Smooth muscle cell (in vitro differentiated cells): Measurements from ENCODE around the gene SERTAD2. TPM values are rescaled to one million over a fixed set of nuclear protein-coding genes. Genes with fewer than 3 reads are reported as not detected.

Source experiments
- DNase-seq: peaks from one replicate; lab custom pipeline; 2025; ENCODE audit not compliant: unreplicated experiment; lab: John Stamatoyannopoulos, UW
- H2AFZ ChIP-seq: fragments of 200-600 bp; sonication (generic); 2 replicates; pipeline ENCODE4 v1.6.0; 2016; ENCODE audit warnings: antibody characterized with exemption, low read depth, mild to moderate bottlenecking
- H3F3A ChIP-seq: fragments of 200-600 bp; sonication (generic); 2 replicates; pipeline ENCODE4 v1.6.0; 2017; ENCODE audit warnings: antibody characterized with exemption, low read depth
- H3K27ac ChIP-seq: fragments of 200-600 bp; sonication (generic); 2 replicates; pipeline ENCODE4 v1.5.1; 2016; ENCODE audit warnings: low read depth, mild to moderate bottlenecking
- H3K27me3 ChIP-seq: fragments of 200-600 bp; sonication (generic); 2 replicates; pipeline ENCODE4 v1.6.1; 2016; ENCODE audit warnings: low read depth, mild to moderate bottlenecking
- H3K36me3 ChIP-seq: fragments of 200-600 bp; sonication (generic); 2 replicates; pipeline ENCODE4 v1.5.1; 2016; ENCODE audit warnings: low read depth
- H3K4me1 ChIP-seq: fragments of 200-600 bp; sonication (generic); 2 replicates; pipeline ENCODE4 v1.5.1; 2016; ENCODE audit warnings: low read depth
- H3K4me2 ChIP-seq: fragments of 200-600 bp; sonication (generic); 2 replicates; pipeline ENCODE4 v1.6.0; 2016; ENCODE audit warnings: mild to moderate bottlenecking
- H3K4me3 ChIP-seq: fragments of 200-600 bp; sonication (generic); 2 replicates; pipeline ENCODE4 v1.5.1; 2016; ENCODE audit warnings: mild to moderate bottlenecking
- H3K79me2 ChIP-seq: fragments of 200-600 bp; sonication (generic); 2 replicates; pipeline ENCODE4 v1.6.0; 2016; ENCODE audit warnings: low read depth, mild to moderate bottlenecking
- H3K9ac ChIP-seq: fragments of 200-600 bp; sonication (generic); 2 replicates; pipeline ENCODE4 v1.6.0; 2016; ENCODE audit warnings: low read depth
- H3K9me3 ChIP-seq: fragments of 200-600 bp; sonication (generic); replicated peaks from 2 replicates; pipeline ENCODE4 v1.5.1; 2016; ENCODE audit warnings: low read depth
- H4K20me1 ChIP-seq: fragments of 200-600 bp; sonication (generic); 2 replicates; pipeline ENCODE4 v1.6.0; 2016; ENCODE audit warnings: low read depth
- WGBS: methylation state at CpG from one replicate; pipeline ENCODE4 v1.1.7; 2016; ENCODE audit warnings: low lambda C conversion rate; 5-methylcytosine and 5-hydroxymethylcytosine counted together
- polyA plus RNA-seq: library from polyadenylated mRNA; unstranded; fragments of >200 nt; fragmentation: Nextera tagmentation; extraction: Ambion mirVana; gene quantifications from 2 replicates; pipeline ENCODE4 v1.2.1, GENCODE V29; 2016
- total RNA-seq: library from RNA; depleted of rRNA; stranded (reverse); fragments of >200 nt; gene quantifications from 2 replicates; pipeline ENCODE4 v1.2.3, GENCODE V29; 2014
- TF ChIP-seq, protein P1 (sequence below): fragments of 200-600 bp; sonication (generic); IDR thresholded peaks from 2 replicates; pipeline ENCODE4 v1.5.1; 2017; ENCODE audit warnings: borderline replicate concordance, mild to moderate bottlenecking, antibody characterized with exemption; ENCODE audit not compliant: insufficient read depth, poor library complexity, severe bottlenecking

Gene SERTAD2
- total and polyA plus RNA-seq, 2 experiments from 2014 or later: 14.2 to 23.2 TPM

DNA sequence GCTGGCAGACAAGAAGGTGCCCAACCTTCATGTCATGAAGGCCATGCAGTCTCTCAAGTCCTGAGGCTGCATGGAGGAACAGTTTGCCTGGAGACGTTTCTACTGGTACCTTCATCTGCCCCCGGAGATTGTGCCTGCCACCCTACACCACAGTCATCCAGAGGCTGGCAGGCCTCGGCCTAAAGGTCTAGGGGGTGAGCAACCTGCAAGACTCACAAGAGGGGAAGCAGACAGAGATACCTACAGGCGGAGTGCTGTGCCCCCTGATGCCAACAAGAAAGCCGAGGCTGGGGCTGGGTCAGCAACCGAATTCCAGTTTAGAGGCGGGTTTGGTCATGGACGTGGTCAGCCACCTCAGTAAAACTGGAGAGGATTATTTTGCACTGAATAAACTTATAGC lies 12.0 kb upstream of the SERTAD2 start:
- Histone ChIP-seq H3K4me3 (no peak overlapping the region), H4K20me1 (no peaks in the 10 kb centered on the region), H3F3A (no peaks in the 10 kb centered on the region), H3K27me3 (no peaks in the 10 kb centered on the region), H3K4me1 (no peaks in the 10 kb centered on the region), H3K36me3 (no peaks in the 10 kb centered on the region), H3K4me2 (no peak overlapping the region), H3K9me3 (no peaks in the 10 kb centered on the region), H3K9ac (no peak overlapping the region), H3K27ac (no peak overlapping the region), H2AFZ (no peak overlapping the region), H3K79me2 (peaks cover 4% of the 10 kb centered on the region)
- 94% methylated on average over 8 of the region's 8 CpGs for WGBS
- TF ChIP-seq, protein P1, sequence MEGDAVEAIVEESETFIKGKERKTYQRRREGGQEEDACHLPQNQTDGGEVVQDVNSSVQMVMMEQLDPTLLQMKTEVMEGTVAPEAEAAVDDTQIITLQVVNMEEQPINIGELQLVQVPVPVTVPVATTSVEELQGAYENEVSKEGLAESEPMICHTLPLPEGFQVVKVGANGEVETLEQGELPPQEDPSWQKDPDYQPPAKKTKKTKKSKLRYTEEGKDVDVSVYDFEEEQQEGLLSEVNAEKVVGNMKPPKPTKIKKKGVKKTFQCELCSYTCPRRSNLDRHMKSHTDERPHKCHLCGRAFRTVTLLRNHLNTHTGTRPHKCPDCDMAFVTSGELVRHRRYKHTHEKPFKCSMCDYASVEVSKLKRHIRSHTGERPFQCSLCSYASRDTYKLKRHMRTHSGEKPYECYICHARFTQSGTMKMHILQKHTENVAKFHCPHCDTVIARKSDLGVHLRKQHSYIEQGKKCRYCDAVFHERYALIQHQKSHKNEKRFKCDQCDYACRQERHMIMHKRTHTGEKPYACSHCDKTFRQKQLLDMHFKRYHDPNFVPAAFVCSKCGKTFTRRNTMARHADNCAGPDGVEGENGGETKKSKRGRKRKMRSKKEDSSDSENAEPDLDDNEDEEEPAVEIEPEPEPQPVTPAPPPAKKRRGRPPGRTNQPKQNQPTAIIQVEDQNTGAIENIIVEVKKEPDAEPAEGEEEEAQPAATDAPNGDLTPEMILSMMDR: no peak
- no peak for DNase-seq

DNA sequence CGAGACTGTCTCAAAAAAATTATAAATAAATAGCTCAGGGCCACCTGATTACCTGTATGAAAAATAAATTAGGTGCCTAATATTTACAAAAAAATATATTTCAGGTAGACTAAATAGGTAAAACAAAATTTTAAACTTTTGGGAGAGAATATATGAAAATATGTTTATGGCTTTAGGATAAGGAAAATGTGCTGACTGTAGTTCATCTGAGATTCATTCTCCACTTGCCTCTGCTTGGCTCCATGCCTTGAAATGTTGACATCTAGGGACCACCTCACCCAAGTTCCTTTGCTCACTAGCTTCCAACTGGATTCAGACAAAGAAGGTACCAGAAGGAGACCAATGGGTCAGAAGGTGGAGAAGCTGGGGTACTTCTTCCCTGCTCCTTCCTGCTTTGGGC lies 9.7 kb upstream of the SERTAD2 start:
- no peak for DNase-seq
- H3K9me3 ChIP-seq: no peaks in the 10 kb centered on the region
- H3K4me2 ChIP-seq: no peak overlapping the region
- no peaks in the 10 kb centered on the region for H3K36me3 ChIP-seq
- no peak overlapping the region for H3K4me3 ChIP-seq
- H3K27ac ChIP-seq: no peak overlapping the region
- H3K4me1 ChIP-seq: no peaks in the 10 kb centered on the region
- no peaks in the 10 kb centered on the region for H3K27me3 ChIP-seq
- peaks cover 4% of the 10 kb centered on the region for H3K79me2 ChIP-seq
- H2AFZ ChIP-seq: no peak overlapping the region
- no peaks in the 10 kb centered on the region for H3F3A ChIP-seq
- H4K20me1 ChIP-seq: no peaks in the 10 kb centered on the region
- TF ChIP-seq, protein P1: no peak
- 100% methylated on average over 1 of the region's 1 CpG for WGBS
- H3K9ac ChIP-seq: no peak overlapping the region

DNA sequence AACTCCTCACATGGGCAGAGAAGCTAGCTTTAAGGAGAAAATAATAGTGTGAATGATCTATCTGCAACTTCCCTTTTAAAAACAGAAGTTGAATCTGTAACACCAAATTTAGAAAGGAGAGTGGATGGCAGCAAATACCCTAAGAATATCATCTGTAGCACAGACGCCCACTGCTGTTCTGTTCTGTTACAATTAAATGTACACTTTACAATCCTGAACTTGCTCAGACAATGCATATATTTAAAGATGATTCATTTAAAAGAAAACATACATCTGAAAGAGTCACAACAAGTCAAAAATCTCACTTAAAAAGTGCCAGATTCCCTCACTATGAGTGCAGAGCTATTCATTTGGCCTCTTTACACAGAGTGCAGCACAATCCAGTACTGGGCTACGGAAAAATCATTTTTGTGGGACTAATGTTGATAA lies 8.0 kb upstream of the SERTAD2 start:
- Histone ChIP-seq H3K36me3 (no peaks in the 10 kb centered on the region), H3K27me3 (no peaks in the 10 kb centered on the region), H4K20me1 (no peaks in the 10 kb centered on the region), H2AFZ (no peak overlapping the region), H3F3A (no peaks in the 10 kb centered on the region), H3K79me2 (peaks cover 4% of the 10 kb centered on the region), H3K4me2 (no peak overlapping the region), H3K9me3 (no peaks in the 10 kb centered on the region), H3K4me3 (no peak overlapping the region), H3K27ac (no peak overlapping the region), H3K9ac (no peak overlapping the region), H3K4me1 (no peaks in the 10 kb centered on the region)
- TF ChIP-seq, protein P1: no peak
- DNase-seq: no peak
- WGBS: 66% methylated on average over 2 of the region's 2 CpGs

DNA sequence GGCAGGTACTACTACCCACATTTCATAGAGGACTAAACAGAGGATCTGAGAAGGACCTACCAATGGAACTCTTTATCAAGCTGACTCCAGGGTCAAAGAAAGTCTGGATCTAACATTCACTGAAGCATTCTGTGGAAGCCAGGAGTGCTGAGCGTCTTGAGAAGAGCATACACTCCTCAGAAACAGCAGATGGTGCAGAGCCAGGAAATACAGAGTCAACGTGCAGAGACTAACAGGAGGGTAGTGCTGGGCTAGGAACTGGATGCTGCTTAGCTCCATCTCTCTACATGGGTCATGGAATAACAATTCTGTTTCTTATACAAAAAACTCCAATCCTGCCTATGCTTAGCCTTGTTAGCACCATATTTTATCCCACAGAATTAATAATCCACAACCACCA lies 5.5 kb upstream of the SERTAD2 start:
- TF ChIP-seq, protein P1: no peak
- Histone ChIP-seq H3K9me3 (no peaks in the 10 kb centered on the region), H3K27me3 (no peaks in the 10 kb centered on the region), H3K27ac (no peak overlapping the region), H2AFZ (no peak overlapping the region), H3F3A (peaks cover 8% of the 10 kb centered on the region), H3K79me2 (peaks cover 4% of the 10 kb centered on the region), H3K4me2 (no peak overlapping the region), H4K20me1 (no peaks in the 10 kb centered on the region), H3K36me3 (no peaks in the 10 kb centered on the region), H3K4me3 (no peak overlapping the region), H3K4me1 (peaks cover 12% of the 10 kb centered on the region), H3K9ac (no peak overlapping the region)
- 88% methylated on average over 2 of the region's 2 CpGs for WGBS
- no peak for DNase-seq
